T-cell (primary cell): ENCODE measurements around the gene NYAP1. TPM values are rescaled to one million over a fixed set of nuclear protein-coding genes. Genes with fewer than 3 reads are reported as not detected.
A peak's percentile ranks its signal among the peaks of the same experiment; 100 is the strongest.
"Not testable (repeated sequence)": the region's sequence is repeated elsewhere in the genome, so short reads cannot be mapped to it uniquely, and the experiment has no call there.

ENCODE experiments used
- ATAC-seq, 4 experiments: fragments of 200-7000 bp in 3 of 4; fragments of 150-1000 bp in 1 of 4; cut with Tn5 transposase; replicated peaks in 1 of 4; 1 replicate in 3 of 4; 2 replicates in 1 of 4; pipeline ENCODE4 v1.10.0; 2021; ENCODE audit warnings: moderate library complexity in 3 of 4, mild to moderate bottlenecking in 2 of 4, moderate number of reproducible peaks in 1 of 4
- CTCF ChIA-PET, 2 donors: fragments of 300-600 bp; sonication (Branson Sonifier 250); formaldehyde crosslinking; loops; one replicate each; lab custom pipeline; 2022; ENCODE audit warnings: antibody characterized with exemption in 2 of 2; lab: Charles Lee
- POLR2A ChIA-PET, 2 donors: fragments of 300-600 bp; sonication (Branson Sonifier 250); formaldehyde crosslinking; loops; one replicate each; lab custom pipeline; 2022; ENCODE audit warnings: antibody characterized with exemption in 2 of 2; lab: Charles Lee
- DNase-seq, 35 experiments: peaks; one replicate each; pipeline versions ENCODE4 v3.0.0 to v3.0.0-alpha.2; 2013 to 2023
- H3K27ac ChIP-seq: one replicate; pipeline ENCODE4 v1.5.1; 2013; ENCODE audit warnings: low read length
- H3K27me3 ChIP-seq, 2 experiments: replicated peaks in 1 of 2; 1 replicate in 1 of 2; 2 replicates in 1 of 2; pipeline versions ENCODE4 v1.6.1 to v1.7.0; 2013; ENCODE audit warnings: low read length in 1 of 2, mixed read lengths in 1 of 2; ENCODE audit not compliant: control insufficient read depth in 2 of 2, insufficient read depth in 2 of 2; ENCODE audit errors: extremely low read depth in 1 of 2
- H3K36me3 ChIP-seq, 2 donors: 1 replicate in 1 of 2; 2 replicates in 1 of 2; pipeline versions ENCODE4 v1.6.1 to v1.7.0; 2013; ENCODE audit warnings: low read length in 1 of 2; ENCODE audit not compliant: control insufficient read depth in 2 of 2, insufficient read depth in 1 of 2; ENCODE audit errors: extremely low read depth in 1 of 2
- H3K4me1 ChIP-seq, 2 experiments: 1 replicate in 1 of 2; 2 replicates in 1 of 2; pipeline versions ENCODE4 v1.6.1 to v1.7.0; 2013; ENCODE audit warnings: low read length in 2 of 2, mixed read lengths in 1 of 2; ENCODE audit not compliant: insufficient read depth in 2 of 2, control insufficient read depth in 1 of 2; ENCODE audit errors: extremely low read depth in 1 of 2
- H3K4me3 ChIP-seq, 2 donors: 1 replicate in 1 of 2; 2 replicates in 1 of 2; pipeline versions ENCODE4 v1.5.1 to v1.7.0; 2013; ENCODE audit warnings: mild to moderate bottlenecking in 2 of 2, low read length in 1 of 2, moderate library complexity in 1 of 2; ENCODE audit not compliant: control insufficient read depth in 1 of 2; ENCODE audit errors: extremely low read depth in 1 of 2
- H3K9me3 ChIP-seq: 2 replicates; pipeline ENCODE4 v1.7.0; 2013
- H3K27ac Mint-ChIP-seq, 2 donors: one replicate each; pipeline ENCODE4 v1.8.0; 2020 to 2021; ENCODE audit warnings: mild to moderate bottlenecking in 2 of 2, mixed read lengths in 2 of 2
- H3K27me3 Mint-ChIP-seq, 2 donors: one replicate each; pipeline ENCODE4 v1.8.0; 2021 to 2022; ENCODE audit warnings: mixed read lengths in 2 of 2
- H3K36me3 Mint-ChIP-seq: one replicate; pipeline ENCODE4 v1.8.0; 2021; ENCODE audit warnings: mixed read lengths
- H3K4me1 Mint-ChIP-seq, 3 donors: one replicate each; pipeline ENCODE4 v1.8.0; 2020 to 2022; ENCODE audit warnings: mixed read lengths in 3 of 3, mild to moderate bottlenecking in 1 of 3
- H3K4me3 Mint-ChIP-seq, 3 donors: one replicate each; pipeline ENCODE4 v1.8.0; 2020 to 2022; ENCODE audit warnings: mild to moderate bottlenecking in 3 of 3, mixed read lengths in 3 of 3, moderate library complexity in 3 of 3
- H3K9me3 Mint-ChIP-seq, 3 donors: one replicate each; pipeline ENCODE4 v1.8.0; 2020 to 2022; ENCODE audit warnings: mixed read lengths in 3 of 3
- WGBS: methylation state at CpG from one replicate; pipeline ENCODE4 v1.1.5; 2013; ENCODE audit warnings: missing lambda C conversion rate; ENCODE audit not compliant: insufficient coverage; 5-methylcytosine and 5-hydroxymethylcytosine counted together
- total RNA-seq, 35 experiments: library from RNA in 6 of 35; stranded (reverse) in 6 of 35; fragments of 120-200 nt in 1 of 35; gene quantifications; one replicate each; pipeline versions ENCODE4 v1.2.1 to v1.2.4 and lab custom pipeline; 2013 to 2026

NYAP1 gene
- total RNA-seq, 5 donors from 2014 or later (not counting 1 experiment from before 2014, with no cell fraction given) = 0.50 to 1.4 (median 0.99) TPM

DNA sequence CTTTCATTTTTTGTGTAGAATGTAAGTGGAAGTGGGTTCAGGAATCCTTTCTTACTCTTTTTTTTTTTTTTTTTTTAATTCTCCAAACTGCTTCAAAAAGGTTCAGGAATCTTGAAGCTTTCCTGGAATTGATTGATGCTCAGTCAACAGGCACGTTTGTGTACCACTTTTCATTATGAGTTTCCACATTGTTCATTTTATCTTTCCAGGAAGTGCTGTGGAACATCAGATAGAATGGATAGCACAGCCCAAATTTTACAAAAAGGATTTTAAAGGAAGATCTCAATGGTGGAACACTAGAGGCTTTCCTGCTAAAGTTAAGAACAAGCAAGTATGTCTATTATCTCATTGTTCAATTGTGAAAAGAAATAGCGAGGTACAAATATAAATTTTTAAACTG, 45.6 kb upstream of the NYAP1 start:
- no peak for DNase-seq
- Mint-ChIP-seq H3K36me3 (peaks cover 18% of the 10 kb centered on the region), H3K27me3 (no peaks in the 10 kb centered on the region), H3K9me3 (no peaks in the 10 kb centered on the region), H3K4me1 (peaks cover 23 to 32% (median 24%) of the 10 kb centered on the region in 3 donors), H3K4me3 (no peak overlapping the region), H3K27ac (peak overlapping the region; percentile 23 to 71)
- no peak overlapping the region for H3K27ac ChIP-seq
- H3K27me3 ChIP-seq = no peaks in the 10 kb centered on the region
- POLR2A ChIA-PET = interaction anchor here in 1 of 2 donors (0.6 kb wide), 1 partner anchor 272 kb away, joined by 5 read pairs; no protein-coding TSS in a partner anchor
- no peaks in the 10 kb centered on the region for H3K9me3 ChIP-seq
- ATAC-seq = no peak
- WGBS = 80% methylated on average over 1 of the region's 2 CpGs
- CTCF ChIA-PET = interaction anchor here (0.6 to 0.9 kb wide), 3 partner anchors 12 to 222 kb away, joined by 3 to 7 read pairs (median 3); no protein-coding TSS in a partner anchor
- H3K36me3 ChIP-seq = peaks cover 7 to 15% of the 10 kb centered on the region in 2 donors
- H3K4me1 ChIP-seq = peaks cover 13 to 32% of the 10 kb centered on the region in 2 experiments
- no peak overlapping the region for H3K4me3 ChIP-seq

DNA sequence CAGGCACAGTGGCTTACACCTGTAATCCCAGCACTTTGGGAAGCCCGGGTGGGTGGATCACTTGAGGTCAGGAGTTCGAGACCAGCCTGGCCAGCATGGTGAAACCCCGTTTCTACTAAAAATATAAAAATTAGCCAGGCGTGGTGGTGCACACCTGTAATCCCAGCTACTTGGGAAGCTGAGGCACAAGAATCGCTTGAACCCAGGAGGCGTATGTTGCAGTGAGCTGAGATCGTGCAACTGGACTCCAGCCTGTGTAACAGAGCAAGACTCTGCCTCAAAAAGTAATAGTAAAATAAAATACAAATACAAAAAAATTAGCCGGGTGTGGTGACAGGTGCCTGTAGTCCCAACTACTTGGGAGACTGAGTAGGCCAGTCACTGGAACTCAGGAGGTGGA, 45.0 kb upstream of the NYAP1 start:
- not testable (repeated sequence) for H3K9me3 Mint-ChIP-seq, H3K27me3 ChIP-seq, ATAC-seq, H3K36me3 ChIP-seq, H3K4me3 Mint-ChIP-seq, H3K4me3 ChIP-seq, H3K27me3 Mint-ChIP-seq, H3K9me3 ChIP-seq, H3K27ac Mint-ChIP-seq, H3K27ac ChIP-seq
- H3K36me3 Mint-ChIP-seq = peaks cover 13% of the 10 kb centered on the region
- WGBS = 92% methylated on average over 2 of the region's 8 CpGs
- peak in 1 of 35 experiments; percentile 5 for DNase-seq
- ChIA-PET CTCF (interaction anchor here (0.6 to 0.7 kb wide), 3 partner anchors 12 to 221 kb away, joined by 3 to 7 read pairs (median 3); no protein-coding TSS in a partner anchor), POLR2A (interaction anchor here in 1 of 2 donors (0.6 kb wide), 1 partner anchor 271 kb away, joined by 5 read pairs; no protein-coding TSS in a partner anchor)
- H3K4me1 Mint-ChIP-seq = peaks cover 18 to 28% (median 19%) of the 10 kb centered on the region in 3 donors
- H3K4me1 ChIP-seq = peaks cover 11 to 26% of the 10 kb centered on the region in 2 experiments

DNA sequence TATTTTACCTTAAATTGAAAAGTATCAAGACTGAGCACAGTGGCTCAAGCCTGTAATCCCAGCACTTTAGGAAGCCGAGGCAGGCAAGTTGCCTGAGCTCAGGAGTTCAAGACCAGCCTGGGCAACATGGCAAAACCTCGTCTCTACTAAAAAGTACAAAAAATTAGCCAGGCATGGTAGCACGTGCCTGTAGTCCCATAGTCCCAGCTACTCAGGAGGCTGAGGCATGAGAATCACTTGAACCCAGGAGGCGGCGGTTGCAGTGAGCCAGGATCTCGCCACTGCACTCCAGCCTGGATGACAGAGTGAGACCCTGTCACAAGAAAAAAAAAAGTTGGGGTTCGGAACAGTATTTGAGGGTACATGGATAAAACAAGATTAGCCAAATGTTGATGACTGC, 44.5 kb upstream of the NYAP1 start:
- not testable (repeated sequence) for H3K27me3 Mint-ChIP-seq, H3K4me3 Mint-ChIP-seq, H3K36me3 Mint-ChIP-seq, H3K4me3 ChIP-seq, H3K27ac ChIP-seq, H3K27ac Mint-ChIP-seq, DNase-seq, H3K9me3 Mint-ChIP-seq, H3K36me3 ChIP-seq, H3K27me3 ChIP-seq, H3K9me3 ChIP-seq, ATAC-seq
- 92% methylated on average over 6 of the region's 7 CpGs for WGBS
- peaks cover 8 to 21% of the 10 kb centered on the region in 2 experiments for H3K4me1 ChIP-seq
- ChIA-PET CTCF (interaction anchor here in 1 of 2 donors (0.7 kb wide), 1 partner anchor 15 kb away, joined by 3 read pairs; no protein-coding TSS in a partner anchor), POLR2A (interaction anchor here in 1 of 2 donors (0.7 kb wide), 1 partner anchor 238 kb away, joined by 3 read pairs; no protein-coding TSS in a partner anchor)
- peaks cover 13 to 24% (median 14%) of the 10 kb centered on the region in 3 donors for H3K4me1 Mint-ChIP-seq

DNA sequence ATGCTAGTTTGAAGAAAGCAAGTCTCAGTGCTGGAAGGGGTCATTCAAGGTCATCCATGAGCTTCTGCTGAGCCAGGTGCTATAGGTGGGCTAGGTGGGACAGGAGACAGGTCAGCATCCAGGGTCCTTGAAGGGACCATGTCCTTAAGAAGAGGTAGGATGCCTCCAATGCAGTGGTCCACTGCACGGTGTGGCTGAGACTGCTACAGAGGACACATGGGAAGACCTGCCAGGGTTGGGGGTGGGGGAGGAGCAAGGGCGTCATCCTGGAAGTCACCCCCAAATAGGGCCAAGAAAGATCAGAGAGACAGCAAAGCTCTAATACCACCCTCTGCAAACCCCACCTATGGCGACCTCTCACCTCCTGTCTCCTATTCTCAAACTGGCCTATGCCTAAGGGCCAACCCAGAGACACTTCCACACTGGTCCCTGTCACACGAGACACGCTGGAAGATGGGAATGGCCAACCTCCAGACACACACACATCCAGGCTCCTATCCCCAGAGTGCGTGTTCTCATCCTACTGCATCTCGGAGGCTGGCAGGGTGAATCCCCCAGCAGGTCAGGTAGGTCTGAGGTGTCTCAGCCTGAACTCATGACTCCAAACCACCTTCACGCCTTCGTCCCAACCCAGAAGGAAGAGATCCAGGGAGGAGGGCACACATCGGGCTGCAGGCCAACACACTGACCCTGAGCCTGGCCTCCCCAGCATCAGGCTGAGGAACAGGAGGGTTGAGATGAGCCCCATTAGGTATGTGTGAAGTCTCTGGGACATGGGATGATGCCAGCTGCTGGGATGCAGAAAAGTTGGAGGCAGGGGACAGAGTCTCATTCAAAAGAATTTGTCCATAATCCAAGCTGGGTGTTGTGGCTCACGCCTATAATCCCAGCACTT, 41.8 kb upstream of the NYAP1 start:
- Histone ChIP-seq H3K4me1 (peaks cover 2 to 15% of the 10 kb centered on the region in 2 experiments), H3K4me3 (no peak overlapping the region), H3K27ac (no peak overlapping the region), H3K27me3 (no peaks in the 10 kb centered on the region), H3K9me3 (no peaks in the 10 kb centered on the region), H3K36me3 (no peaks in the 10 kb centered on the region)
- Mint-ChIP-seq H3K4me1 (peaks cover 7 to 15% (median 8%) of the 10 kb centered on the region in 3 donors), H3K36me3 (no peaks in the 10 kb centered on the region), H3K9me3 (no peaks in the 10 kb centered on the region), H3K27ac (no peak overlapping the region), H3K4me3 (no peak overlapping the region), H3K27me3 (no peaks in the 10 kb centered on the region)
- ChIA-PET CTCF (interaction anchor here in 1 of 2 donors (0.5 kb wide), 1 partner anchor 256 kb away, joined by 4 read pairs; no protein-coding TSS in a partner anchor), POLR2A (interaction anchor here in 1 of 2 donors (0.8 kb wide), 1 partner anchor 14 kb away, joined by 4 read pairs; the partner anchor contains the start of gene ZCWPW1)
- DNase-seq (no peak), ATAC-seq (no peak)
- WGBS = 83% methylated on average over 4 of the region's 11 CpGs

DNA sequence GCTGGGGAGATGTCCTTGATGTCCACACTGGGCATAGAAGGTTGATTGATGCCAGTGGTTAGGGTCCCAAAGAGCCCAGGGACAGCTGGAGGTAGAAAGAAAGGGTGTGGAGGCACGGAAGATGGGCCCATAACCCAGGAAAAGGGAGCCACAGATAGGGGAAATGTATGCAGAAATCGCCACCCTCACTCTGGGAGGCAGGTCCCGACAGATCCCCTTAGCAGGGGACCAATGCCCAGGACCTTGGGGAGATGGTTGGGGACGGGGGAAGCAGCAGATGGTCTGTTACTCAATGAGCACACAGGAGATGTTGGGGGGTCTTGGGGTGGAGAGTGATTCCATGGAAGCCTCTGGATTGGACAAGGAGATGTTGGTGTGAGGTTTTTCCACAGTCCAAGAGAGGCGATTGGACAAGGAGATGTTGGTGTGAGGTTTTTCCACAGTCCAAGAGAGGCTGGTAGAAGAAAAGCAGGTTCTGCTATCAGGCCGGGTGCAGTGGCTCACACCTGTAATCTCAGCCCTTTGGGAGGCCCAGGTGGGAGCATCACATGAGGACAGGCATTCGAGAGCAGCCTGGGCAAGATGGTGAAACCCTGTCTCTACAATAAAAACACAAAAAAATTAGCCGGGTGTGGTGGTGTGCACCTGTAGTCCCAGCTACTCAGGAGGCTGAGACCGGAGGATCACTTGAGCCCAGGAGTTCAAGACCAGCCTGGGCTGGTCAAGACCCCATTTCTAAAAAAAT, 40.5 kb upstream of the NYAP1 start:
- no peak overlapping the region for H3K4me3 ChIP-seq
- no peaks in the 10 kb centered on the region for H3K36me3 Mint-ChIP-seq
- ATAC-seq (no peak), DNase-seq (no peak)
- 98% methylated on average over 8 of the region's 9 CpGs for WGBS
- POLR2A ChIA-PET = interaction anchor here in 1 of 2 donors (0.6 kb wide), 1 partner anchor 35 kb away, joined by 6 read pairs; no protein-coding TSS in a partner anchor
- no peaks in the 10 kb centered on the region for H3K27me3 ChIP-seq
- no peaks in the 10 kb centered on the region for H3K27me3 Mint-ChIP-seq
- peaks cover 2 to 12% of the 10 kb centered on the region in 2 experiments for H3K4me1 ChIP-seq
- no peak overlapping the region for H3K4me3 Mint-ChIP-seq
- H3K27ac Mint-ChIP-seq = peak overlapping the region in 1 of 2 donors; percentile 34
- H3K9me3 Mint-ChIP-seq = no peaks in the 10 kb centered on the region
- H3K27ac ChIP-seq = no peak overlapping the region
- peaks cover 7 to 15% (median 7%) of the 10 kb centered on the region in 3 donors for H3K4me1 Mint-ChIP-seq
- no peaks in the 10 kb centered on the region for H3K9me3 ChIP-seq
- CTCF ChIA-PET = interaction anchor here in 1 of 2 donors (0.7 kb wide), 1 partner anchor 12 kb away, joined by 3 read pairs; no protein-coding TSS in a partner anchor
- no peaks in the 10 kb centered on the region for H3K36me3 ChIP-seq
